ENCODE results near the gene CERS6. TPM values are rescaled to one million over a fixed set of nuclear protein-coding genes. Genes with fewer than 3 reads are reported as not detected.

Gene CERS6
- total RNA-seq, 3 donors from 2014 or later, result 36.4 to 46.4 (median 44.8) TPM

DNA sequence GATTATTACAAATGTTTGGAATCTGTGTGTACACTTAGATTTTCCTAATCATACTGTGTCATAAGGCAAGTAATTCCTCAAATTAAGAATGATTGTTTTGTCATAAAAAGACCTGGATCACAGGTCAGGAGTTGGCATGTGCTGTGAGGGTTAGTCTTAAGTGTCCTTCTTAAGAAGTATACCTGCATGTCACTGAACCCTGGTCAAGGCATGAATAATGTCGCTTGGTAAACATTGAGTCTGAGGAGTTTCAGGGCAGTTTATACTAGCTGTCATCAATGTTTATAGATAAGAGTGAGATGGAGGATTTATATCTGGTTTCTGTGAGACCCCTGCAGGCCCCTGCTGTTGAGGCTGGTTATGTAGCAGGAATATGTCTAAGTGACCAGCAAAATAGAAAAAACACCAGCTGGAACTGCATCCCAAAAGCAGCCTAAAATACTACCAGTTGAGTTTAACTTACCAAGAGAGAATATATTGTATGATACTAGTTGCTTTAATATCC lies 234.4 kb downstream of the CERS6 start:
- Histone ChIP-seq H3K27me3 (no peaks in the 10 kb centered on the region), H3K9me3 (no peaks in the 10 kb centered on the region), H3K4me3 (no peak overlapping the region), H3K27ac (no peak overlapping the region), H3K36me3 (no peaks in the 10 kb centered on the region), H3K4me1 (no peaks in the 10 kb centered on the region)
- TF ChIP-seq POLR2AphosphoS5 (IDR thresholded peaks at IDR 0.05) (no peak), POLR2A (IDR thresholded peaks at IDR 0.05) (no peak)
- intact Hi-C loops (cut with DNase I; ENCODE audit: low total_unique reads), result no loop called here
- DNase-seq (ENCODE audit: low spot score in 2 of 2), result no peak

DNA sequence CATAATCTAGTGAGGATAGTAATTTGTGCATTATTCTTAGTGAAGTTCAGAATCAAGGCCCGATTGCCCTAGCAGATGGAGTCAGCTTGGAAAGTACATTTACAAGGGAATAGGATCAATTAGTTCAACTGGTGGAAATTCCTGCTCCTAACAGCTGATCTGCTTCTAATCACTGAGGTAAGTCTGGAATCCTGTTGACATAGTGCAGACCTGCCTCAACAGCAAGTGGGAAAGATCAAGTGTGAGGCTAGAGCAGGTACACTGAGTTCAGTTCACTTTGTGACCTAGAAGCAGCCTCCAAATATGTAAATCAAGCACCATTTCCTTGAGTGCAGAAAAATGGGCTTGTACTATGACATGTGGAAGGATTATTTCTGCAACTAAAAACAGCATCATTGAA lies 235.1 kb downstream of the CERS6 start:
- Histone ChIP-seq H3K9me3 (no peaks in the 10 kb centered on the region), H3K4me1 (no peaks in the 10 kb centered on the region), H3K27me3 (no peaks in the 10 kb centered on the region), H3K27ac (no peak overlapping the region), H3K4me3 (no peak overlapping the region), H3K36me3 (no peaks in the 10 kb centered on the region)
- TF ChIP-seq POLR2A (IDR thresholded peaks at IDR 0.05) (no peak), POLR2AphosphoS5 (IDR thresholded peaks at IDR 0.05) (no peak)
- TF ChIP-seq, protein P1, sequence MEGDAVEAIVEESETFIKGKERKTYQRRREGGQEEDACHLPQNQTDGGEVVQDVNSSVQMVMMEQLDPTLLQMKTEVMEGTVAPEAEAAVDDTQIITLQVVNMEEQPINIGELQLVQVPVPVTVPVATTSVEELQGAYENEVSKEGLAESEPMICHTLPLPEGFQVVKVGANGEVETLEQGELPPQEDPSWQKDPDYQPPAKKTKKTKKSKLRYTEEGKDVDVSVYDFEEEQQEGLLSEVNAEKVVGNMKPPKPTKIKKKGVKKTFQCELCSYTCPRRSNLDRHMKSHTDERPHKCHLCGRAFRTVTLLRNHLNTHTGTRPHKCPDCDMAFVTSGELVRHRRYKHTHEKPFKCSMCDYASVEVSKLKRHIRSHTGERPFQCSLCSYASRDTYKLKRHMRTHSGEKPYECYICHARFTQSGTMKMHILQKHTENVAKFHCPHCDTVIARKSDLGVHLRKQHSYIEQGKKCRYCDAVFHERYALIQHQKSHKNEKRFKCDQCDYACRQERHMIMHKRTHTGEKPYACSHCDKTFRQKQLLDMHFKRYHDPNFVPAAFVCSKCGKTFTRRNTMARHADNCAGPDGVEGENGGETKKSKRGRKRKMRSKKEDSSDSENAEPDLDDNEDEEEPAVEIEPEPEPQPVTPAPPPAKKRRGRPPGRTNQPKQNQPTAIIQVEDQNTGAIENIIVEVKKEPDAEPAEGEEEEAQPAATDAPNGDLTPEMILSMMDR (IDR thresholded peaks at IDR 0.05), result no peak
- intact Hi-C loops (cut with DNase I; ENCODE audit: low total_unique reads), result no loop called here
- DNase-seq (ENCODE audit: low spot score in 2 of 2), result no peak

DNA sequence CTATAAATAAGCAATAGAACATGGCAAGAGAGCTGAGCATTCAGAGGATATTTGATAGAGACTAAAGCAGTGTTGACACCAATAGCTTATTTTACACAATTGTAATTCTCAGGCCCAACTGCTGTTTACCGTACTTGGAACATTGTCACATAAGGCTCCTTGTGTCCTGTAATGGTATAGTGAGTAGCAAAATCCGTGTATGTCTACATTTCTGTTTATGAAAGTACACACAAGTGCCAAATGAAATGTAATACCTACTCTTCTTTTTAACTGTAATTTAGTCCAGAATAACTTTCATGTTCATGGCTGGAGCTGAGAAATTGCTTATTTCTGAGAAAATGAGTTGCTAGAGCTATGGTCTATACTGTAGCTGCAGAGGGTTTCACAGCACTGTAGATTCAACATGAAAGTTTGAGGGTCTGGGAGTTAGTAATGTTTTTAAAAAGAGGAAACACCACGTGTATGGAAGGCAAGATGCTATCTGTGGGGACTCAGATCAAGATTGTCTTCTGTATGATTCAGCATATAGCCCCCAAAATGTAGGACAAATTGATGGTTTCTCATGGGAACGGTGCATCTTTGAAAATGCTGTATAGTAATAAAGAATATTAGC lies 236.2 kb downstream of the CERS6 start:
- DNase-seq (ENCODE audit: low spot score in 2 of 2), result no peak
- intact Hi-C loops (cut with DNase I; ENCODE audit: low total_unique reads), result no loop called here
- no peaks in the 10 kb centered on the region for H3K4me1 ChIP-seq
- TF ChIP-seq POLR2AphosphoS5 (IDR thresholded peaks at IDR 0.05), result no peak
- TF ChIP-seq, protein P1 (IDR thresholded peaks at IDR 0.05), result no peak
- no peak for TF ChIP-seq POLR2A (IDR thresholded peaks at IDR 0.05)
- no peaks in the 10 kb centered on the region for H3K27me3 ChIP-seq
- no peaks in the 10 kb centered on the region for H3K36me3 ChIP-seq
- H3K4me3 ChIP-seq, result no peak overlapping the region
- no peaks in the 10 kb centered on the region for H3K9me3 ChIP-seq
- no peak overlapping the region for H3K27ac ChIP-seq

DNA sequence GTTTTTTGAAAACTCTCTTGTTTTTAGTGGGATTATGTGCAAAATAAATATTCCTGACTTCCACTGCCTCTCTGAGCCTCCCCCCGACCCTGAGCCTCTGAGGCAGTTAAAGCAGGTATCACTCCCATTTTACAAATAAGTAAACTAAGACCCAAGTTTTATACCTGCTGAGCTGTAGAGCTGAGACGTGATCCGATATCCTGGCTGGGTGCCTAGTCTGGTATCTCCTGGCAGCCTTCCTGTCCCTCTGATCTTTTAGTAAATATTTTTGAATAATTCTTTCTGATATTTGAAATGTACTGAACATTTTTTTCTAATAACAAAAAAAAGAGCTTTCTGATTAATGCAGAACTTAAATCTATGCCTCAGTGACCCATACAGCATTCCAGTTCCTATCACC lies 238.1 kb downstream of the CERS6 start:
- Histone ChIP-seq H3K36me3 (no peaks in the 10 kb centered on the region), H3K4me1 (no peaks in the 10 kb centered on the region), H3K27me3 (no peaks in the 10 kb centered on the region), H3K27ac (no peak overlapping the region), H3K4me3 (no peak overlapping the region), H3K9me3 (no peaks in the 10 kb centered on the region)
- TF ChIP-seq, protein P1 (IDR thresholded peaks at IDR 0.05), result no peak
- TF ChIP-seq POLR2AphosphoS5 (IDR thresholded peaks at IDR 0.05), result no peak
- no peak for TF ChIP-seq POLR2A (IDR thresholded peaks at IDR 0.05)
- no peak for DNase-seq (ENCODE audit: low spot score in 2 of 2)
- intact Hi-C loops (cut with DNase I; ENCODE audit: low total_unique reads), result no loop called here

DNA sequence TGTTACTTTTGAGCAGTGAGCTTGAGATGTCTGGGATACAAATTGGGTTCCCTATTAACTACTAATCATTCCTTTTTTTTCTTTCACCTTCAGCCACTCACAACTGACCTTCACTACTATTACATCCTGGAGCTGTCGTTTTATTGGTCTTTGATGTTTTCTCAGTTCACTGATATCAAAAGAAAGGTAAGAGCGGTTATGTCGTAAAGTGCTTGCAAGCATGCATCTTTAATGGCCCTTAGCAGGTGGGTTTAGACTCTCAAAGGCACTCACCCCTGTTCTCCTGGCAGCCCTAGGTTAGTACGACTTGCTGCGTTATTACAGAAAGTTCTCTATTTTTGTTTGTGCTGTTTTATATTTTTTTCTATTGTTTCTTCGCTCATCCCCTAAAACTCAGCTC lies 238.8 kb downstream of the CERS6 start:
- DNase-seq (ENCODE audit: low spot score in 2 of 2), result no peak
- Histone ChIP-seq H3K36me3 (no peaks in the 10 kb centered on the region), H3K9me3 (no peaks in the 10 kb centered on the region), H3K4me3 (no peak overlapping the region), H3K4me1 (no peaks in the 10 kb centered on the region), H3K27me3 (no peaks in the 10 kb centered on the region), H3K27ac (no peak overlapping the region)
- intact Hi-C loops (cut with DNase I; ENCODE audit: low total_unique reads), result no loop called here
- TF ChIP-seq, protein P1 (IDR thresholded peaks at IDR 0.05), result no peak
- TF ChIP-seq POLR2A (IDR thresholded peaks at IDR 0.05) (no peak), POLR2AphosphoS5 (IDR thresholded peaks at IDR 0.05) (no peak)

Measured in breast epithelium (tissue), 4 donors.